NB4 (cell line): ENCODE measurements around the gene CHD6.

Experiments
- DNase-seq: peaks from one replicate; pipeline ENCODE4 v3.0.0; 2010; ENCODE audit warnings: low read depth
- H3K4me3 ChIP-seq: one replicate; pipeline ENCODE4 v1.5.1; 2011; ENCODE audit warnings: mild to moderate bottlenecking, low read depth, low read length, moderate library complexity
- CTCF ChIP-seq: IDR thresholded peaks from one replicate; pipeline ENCODE4 v1.5.1; 2012; ENCODE audit warnings: low read depth, low read length
- MAX ChIP-seq: IDR thresholded peaks from 2 replicates; pipeline ENCODE4 v1.6.1; 2011; ENCODE audit warnings: low read depth, low read length
- MYC ChIP-seq: IDR thresholded peaks from 2 replicates; pipeline ENCODE4 v1.6.1; 2011; ENCODE audit warnings: low read depth, low read length
- POLR2A ChIP-seq: IDR thresholded peaks from 2 replicates; pipeline ENCODE4 v1.6.1; 2011; ENCODE audit warnings: mild to moderate bottlenecking; ENCODE audit not compliant: insufficient read length; ENCODE audit errors: extremely low read depth

The CHD6 gene

GRCh38 chr20:41412324-41413120 lies 205.7 kb downstream of the CHD6 start:
- DNase-seq, result no peak
- TF ChIP-seq MAX (no peak), POLR2A (no peak), CTCF (no peak), MYC (no peak)
- H3K4me3 ChIP-seq, result no peak overlapping the region

- TF ChIP-seq MYC (no peak), MAX (no peak), CTCF (peak; percentile 13)
- peak; percentile 42 for DNase-seq
- no peak overlapping the region for H3K4me3 ChIP-seq
Measured at GRCh38 chr20:41411391-41411847, 206.8 kb downstream of the CHD6 start.

- H3K4me3 ChIP-seq, result no peak overlapping the region
- DNase-seq, result peak; percentile 82
- TF ChIP-seq MAX (peak; percentile 5; the same call in 1 of the 2 replicates), CTCF (no peak)
Measured at GRCh38 chr20:41408986-41409385, 209.2 kb downstream of the CHD6 start.

GRCh38 chr20:41408156-41408794 lies 209.9 kb downstream of the CHD6 start:
- TF ChIP-seq POLR2A, result no peak
- TF ChIP-seq MAX, result no peak
- no peak for TF ChIP-seq CTCF
- no peak for TF ChIP-seq MYC
- peak; percentile 88 for DNase-seq
- no peak overlapping the region for H3K4me3 ChIP-seq

- no peak for TF ChIP-seq MAX
- TF ChIP-seq CTCF, result no peak
- no peak for TF ChIP-seq MYC
- TF ChIP-seq POLR2A, result no peak
- DNase-seq, result no peak
- H3K4me3 ChIP-seq, result no peak overlapping the region
Measured at GRCh38 chr20:41407607-41408006, 210.6 kb downstream of the CHD6 start.
